AG04450 (cell line): Measurements from ENCODE around the gene EIF1AY. TPM values are rescaled to one million over a fixed set of nuclear protein-coding genes. Genes with fewer than 3 reads are reported as not detected.

ENCODE experiments used
- CTCF ChIA-PET: fragments of 300-600, 350-600 bp; formaldehyde crosslinking; extraction: SDS; loops from one replicate; lab custom pipeline; 2022; ENCODE audit warnings: antibody characterized with exemption, inconsistent platforms; lab: Charles Lee
- POLR2A ChIA-PET: fragments of 350-600 bp; formaldehyde crosslinking; extraction: SDS; loops from one replicate; lab custom pipeline; 2021; ENCODE audit warnings: antibody characterized with exemption, inconsistent platforms; lab: Yijun Ruan, JAX
- DNase-seq: peaks from one replicate; pipeline ENCODE4 v3.0.0-alpha.2; 2011; ENCODE audit warnings: low read depth, low spot score
- H3K27ac ChIP-seq: one replicate; pipeline ENCODE4 v1.5.1; 2012; ENCODE audit warnings: low read depth, low read length, control low read depth
- H3K27me3 ChIP-seq: one replicate; pipeline ENCODE4 v1.6.0; 2012; ENCODE audit warnings: low read length; ENCODE audit not compliant: control insufficient read depth, insufficient read depth
- H3K4me3 ChIP-seq: 2 replicates; pipeline ENCODE4 v1.5.1; 2011; ENCODE audit warnings: mild to moderate bottlenecking, low read depth, low read length, control low read depth
- H3K9me3 ChIP-seq: 2 replicates; pipeline ENCODE4 v1.5.1; 2012; ENCODE audit warnings: low read length; ENCODE audit not compliant: control insufficient read depth, insufficient read depth
- polyA plus RNA-seq: library from polyadenylated mRNA; depleted of rRNA; stranded (reverse); fragments of >200 nt; gene quantifications from 2 replicates; pipeline ENCODE4 v1.2.3, GENCODE V29; 2011
- TF ChIP-seq, protein P1 (sequence below): IDR thresholded peaks from 2 replicates; pipeline ENCODE4 v1.5.1; 2011; ENCODE audit warnings: low read depth, low read length, control low read depth, inconsistent platforms

Gene EIF1AY
- polyA plus RNA-seq, 1 experiment: 32.0 TPM

DNA sequence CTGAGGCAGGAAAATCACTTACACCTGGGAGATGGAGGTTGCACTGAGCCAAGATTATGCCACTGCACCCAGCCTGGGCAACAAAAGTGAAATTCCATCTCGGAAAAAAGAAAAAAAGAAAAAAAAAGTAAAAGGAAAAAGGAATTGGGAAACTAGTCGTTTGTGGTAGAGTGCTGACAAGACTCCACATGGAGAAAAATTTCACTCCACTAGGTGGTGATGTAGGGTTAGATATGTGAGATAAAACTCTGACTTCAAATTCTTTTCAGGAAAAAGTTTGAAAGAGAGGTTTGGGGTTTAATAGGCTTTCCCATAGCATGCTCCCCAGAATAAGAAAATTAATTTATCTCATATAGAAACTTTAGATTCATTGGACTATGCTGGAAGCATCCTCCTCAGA is 16.9 kb upstream of the EIF1AY start:
- ChIA-PET CTCF (interaction anchor here (0.7 kb wide), 1 partner anchor 1579 kb away, joined by 3 read pairs; no protein-coding TSS in a partner anchor), POLR2A (no interaction called here)
- Histone ChIP-seq H3K27ac (no peak overlapping the region), H3K9me3 (no peaks in the 10 kb centered on the region), H3K27me3 (no peaks in the 10 kb centered on the region), H3K4me3 (no peak overlapping the region)
- TF ChIP-seq, protein P1, sequence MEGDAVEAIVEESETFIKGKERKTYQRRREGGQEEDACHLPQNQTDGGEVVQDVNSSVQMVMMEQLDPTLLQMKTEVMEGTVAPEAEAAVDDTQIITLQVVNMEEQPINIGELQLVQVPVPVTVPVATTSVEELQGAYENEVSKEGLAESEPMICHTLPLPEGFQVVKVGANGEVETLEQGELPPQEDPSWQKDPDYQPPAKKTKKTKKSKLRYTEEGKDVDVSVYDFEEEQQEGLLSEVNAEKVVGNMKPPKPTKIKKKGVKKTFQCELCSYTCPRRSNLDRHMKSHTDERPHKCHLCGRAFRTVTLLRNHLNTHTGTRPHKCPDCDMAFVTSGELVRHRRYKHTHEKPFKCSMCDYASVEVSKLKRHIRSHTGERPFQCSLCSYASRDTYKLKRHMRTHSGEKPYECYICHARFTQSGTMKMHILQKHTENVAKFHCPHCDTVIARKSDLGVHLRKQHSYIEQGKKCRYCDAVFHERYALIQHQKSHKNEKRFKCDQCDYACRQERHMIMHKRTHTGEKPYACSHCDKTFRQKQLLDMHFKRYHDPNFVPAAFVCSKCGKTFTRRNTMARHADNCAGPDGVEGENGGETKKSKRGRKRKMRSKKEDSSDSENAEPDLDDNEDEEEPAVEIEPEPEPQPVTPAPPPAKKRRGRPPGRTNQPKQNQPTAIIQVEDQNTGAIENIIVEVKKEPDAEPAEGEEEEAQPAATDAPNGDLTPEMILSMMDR: peak; percentile 51
- DNase-seq: peak; percentile 0

DNA sequence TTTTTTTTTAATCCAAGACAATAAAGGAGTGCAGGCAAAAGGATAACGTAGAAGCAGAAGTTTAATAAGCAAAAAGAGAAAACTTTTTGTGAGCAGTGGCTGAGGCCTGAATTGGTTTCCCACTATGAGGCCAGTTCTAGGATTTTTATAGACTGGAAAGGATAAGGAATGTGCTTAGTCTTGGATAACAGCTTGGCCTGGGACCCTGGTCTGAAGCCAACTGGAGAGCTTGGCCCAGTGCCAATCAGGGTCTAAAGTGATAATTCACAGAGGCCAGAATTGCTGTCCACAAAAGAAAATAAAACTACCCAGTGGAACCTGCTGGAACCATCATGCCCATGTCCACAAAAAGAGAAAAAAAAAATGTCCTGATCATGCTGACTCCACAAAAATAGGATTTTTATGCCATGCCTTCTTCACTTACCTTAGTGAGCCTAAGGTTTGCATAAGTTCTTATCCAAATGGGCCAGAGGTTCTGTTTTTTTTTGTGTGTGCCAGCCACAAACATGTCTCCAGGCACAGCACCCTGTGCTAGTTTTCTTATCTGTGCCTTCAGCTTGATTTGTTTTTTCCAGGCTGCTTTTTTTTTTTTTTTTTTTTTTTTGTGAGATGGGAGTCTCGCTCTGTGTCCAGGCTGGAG is 15.6 kb upstream of the EIF1AY start:
- Histone ChIP-seq H3K4me3 (no peak overlapping the region), H3K27ac (no peak overlapping the region), H3K27me3 (no peaks in the 10 kb centered on the region), H3K9me3 (no peaks in the 10 kb centered on the region)
- POLR2A ChIA-PET: interaction anchor here (0.8 kb wide), 1 partner anchor 16 kb away, joined by 3 read pairs; the partner anchor contains the start of gene EIF1AY
- CTCF ChIA-PET: interaction anchor here (1.0 to 1.2 kb wide), 2 partner anchors 13 to 229 kb away, joined by 3 read pairs; no protein-coding TSS in a partner anchor
- TF ChIP-seq, protein P1: no peak
- no peak for DNase-seq

DNA sequence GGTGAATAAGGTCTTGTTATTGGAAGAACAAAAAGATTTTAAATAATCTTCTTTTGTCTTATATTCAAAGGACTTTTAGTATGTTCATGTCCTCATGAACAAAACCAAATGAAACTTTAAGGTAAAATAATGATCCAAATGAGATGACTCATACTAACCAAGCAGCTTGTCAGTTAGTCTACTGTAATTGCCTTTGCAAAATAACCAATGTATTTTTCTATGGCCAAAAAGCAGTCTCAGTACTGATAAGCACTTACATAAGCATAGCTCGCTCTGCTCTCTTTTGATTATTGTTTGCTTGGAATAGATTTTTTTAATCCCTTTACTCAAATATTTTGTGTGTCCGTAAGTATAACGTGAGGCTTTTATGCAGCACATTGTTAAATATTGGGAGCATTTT is 4.3 kb upstream of the EIF1AY start:
- Histone ChIP-seq H3K27me3 (no peaks in the 10 kb centered on the region), H3K4me3 (no peak overlapping the region), H3K27ac (no peak overlapping the region), H3K9me3 (no peaks in the 10 kb centered on the region)
- CTCF ChIA-PET: no interaction called here
- TF ChIP-seq, protein P1: no peak
- DNase-seq: no peak
- POLR2A ChIA-PET: no interaction called here

DNA sequence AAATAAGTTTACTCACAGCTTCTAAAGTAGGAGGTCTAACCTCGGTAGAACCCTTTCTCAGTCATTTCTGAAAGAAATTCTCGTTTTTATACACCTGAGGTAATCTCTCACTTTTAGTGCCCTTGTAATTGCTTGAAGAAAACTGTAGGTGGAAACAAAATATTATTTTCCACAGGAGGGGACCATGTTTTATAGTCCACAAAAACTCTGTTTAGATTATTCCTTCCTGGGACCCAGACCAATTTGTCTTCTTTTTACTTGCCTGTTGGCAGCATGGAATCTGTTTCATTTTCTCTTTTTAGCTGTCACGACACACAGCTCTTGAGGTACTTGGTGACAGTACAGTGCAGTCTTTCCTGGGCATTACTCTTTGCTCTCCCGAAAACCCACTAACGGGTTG is 930 bp downstream of the EIF1AY start:
- Histone ChIP-seq H3K4me3 (peak overlapping the region; percentile 85), H3K9me3 (no peaks in the 10 kb centered on the region), H3K27ac (no peak overlapping the region), H3K27me3 (no peaks in the 10 kb centered on the region)
- TF ChIP-seq, protein P1: peak; percentile 22; the same call in 1 of the 2 replicates
- CTCF ChIA-PET: no interaction called here
- POLR2A ChIA-PET: interaction anchor here (1.1 kb wide), 1 partner anchor 16 kb away, joined by 3 read pairs; no protein-coding TSS in a partner anchor
- DNase-seq: no peak

DNA sequence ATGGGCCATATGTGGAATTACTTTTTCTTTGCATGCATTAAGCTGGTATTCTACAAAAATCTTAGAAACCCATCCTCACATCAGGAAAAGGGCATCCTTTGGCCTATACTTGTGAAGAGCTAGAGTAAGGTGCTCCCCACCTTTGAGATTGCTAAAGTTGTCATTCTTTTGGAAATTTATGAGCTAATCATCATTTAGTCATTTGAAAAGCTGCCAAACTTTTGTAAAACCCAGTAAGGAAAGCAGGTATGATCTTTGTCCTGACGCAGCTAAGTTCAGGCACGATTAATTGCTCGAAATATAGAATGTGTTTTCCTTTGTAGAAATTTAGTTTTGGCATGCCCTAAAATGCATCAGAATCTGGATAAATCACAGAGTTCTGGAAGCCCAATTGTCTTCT is 2.6 kb downstream of the EIF1AY start:
- ChIA-PET POLR2A (no interaction called here), CTCF (no interaction called here)
- DNase-seq: no peak
- no peak overlapping the region for H3K4me3 ChIP-seq
- H3K27ac ChIP-seq: no peak overlapping the region
- TF ChIP-seq, protein P1: no peak
- H3K27me3 ChIP-seq: no peaks in the 10 kb centered on the region
- no peaks in the 10 kb centered on the region for H3K9me3 ChIP-seq
